ENCODE results near the gene ACVR2A.
A peak's percentile ranks its signal among the peaks of the same experiment; 100 is the strongest.

The ACVR2A gene

DNA sequence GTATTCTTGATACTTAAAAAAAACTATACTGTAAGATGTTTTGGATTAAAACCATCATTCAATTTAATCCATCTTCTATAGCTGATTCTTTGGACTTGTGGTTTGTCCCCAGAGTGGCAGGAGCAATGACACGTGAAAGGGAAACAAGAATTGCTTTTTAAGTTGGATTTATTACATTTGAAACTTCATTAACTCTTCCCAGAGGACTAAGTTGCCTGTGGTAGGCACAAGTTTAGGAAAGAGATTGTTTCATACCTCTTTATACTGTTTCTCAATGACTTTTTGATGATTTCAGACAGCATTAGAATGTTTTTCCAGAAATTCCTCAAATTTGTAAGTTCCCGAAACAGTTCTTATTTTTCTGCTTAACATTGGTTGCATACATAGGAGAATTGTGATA, 41.3 kb downstream of the ACVR2A start:
- no peak for DNase-seq (ENCODE audit: low read depth)
- no peak overlapping the region for H3K4me3 ChIP-seq (ENCODE audit: low read length)
- TF ChIP-seq, protein P1, sequence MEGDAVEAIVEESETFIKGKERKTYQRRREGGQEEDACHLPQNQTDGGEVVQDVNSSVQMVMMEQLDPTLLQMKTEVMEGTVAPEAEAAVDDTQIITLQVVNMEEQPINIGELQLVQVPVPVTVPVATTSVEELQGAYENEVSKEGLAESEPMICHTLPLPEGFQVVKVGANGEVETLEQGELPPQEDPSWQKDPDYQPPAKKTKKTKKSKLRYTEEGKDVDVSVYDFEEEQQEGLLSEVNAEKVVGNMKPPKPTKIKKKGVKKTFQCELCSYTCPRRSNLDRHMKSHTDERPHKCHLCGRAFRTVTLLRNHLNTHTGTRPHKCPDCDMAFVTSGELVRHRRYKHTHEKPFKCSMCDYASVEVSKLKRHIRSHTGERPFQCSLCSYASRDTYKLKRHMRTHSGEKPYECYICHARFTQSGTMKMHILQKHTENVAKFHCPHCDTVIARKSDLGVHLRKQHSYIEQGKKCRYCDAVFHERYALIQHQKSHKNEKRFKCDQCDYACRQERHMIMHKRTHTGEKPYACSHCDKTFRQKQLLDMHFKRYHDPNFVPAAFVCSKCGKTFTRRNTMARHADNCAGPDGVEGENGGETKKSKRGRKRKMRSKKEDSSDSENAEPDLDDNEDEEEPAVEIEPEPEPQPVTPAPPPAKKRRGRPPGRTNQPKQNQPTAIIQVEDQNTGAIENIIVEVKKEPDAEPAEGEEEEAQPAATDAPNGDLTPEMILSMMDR (conservative IDR thresholded peaks at IDR 0.05; ENCODE audit: low read depth, low read length) = no peak

DNA sequence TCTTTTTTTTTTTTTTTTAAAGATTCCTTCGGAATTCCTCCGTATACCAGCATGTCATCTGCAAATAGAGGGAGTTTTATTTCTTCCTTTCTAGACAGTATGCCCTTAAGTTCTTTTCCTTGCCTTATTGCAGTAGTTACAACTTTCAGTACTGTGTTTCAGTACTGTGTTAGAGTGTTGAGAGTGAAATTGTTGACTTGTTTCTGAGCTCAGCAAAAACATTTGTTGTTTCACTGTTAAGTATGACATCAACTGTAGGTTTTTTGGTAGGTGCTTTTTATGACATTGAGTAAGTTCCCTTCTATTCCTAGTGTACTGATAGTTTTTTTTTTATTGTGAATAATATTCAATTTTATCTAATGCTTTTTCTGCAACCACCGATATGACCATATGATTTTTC, 43.9 kb downstream of the ACVR2A start:
- TF ChIP-seq, protein P1 (conservative IDR thresholded peaks at IDR 0.05; ENCODE audit: low read depth, low read length) = no peak

DNA sequence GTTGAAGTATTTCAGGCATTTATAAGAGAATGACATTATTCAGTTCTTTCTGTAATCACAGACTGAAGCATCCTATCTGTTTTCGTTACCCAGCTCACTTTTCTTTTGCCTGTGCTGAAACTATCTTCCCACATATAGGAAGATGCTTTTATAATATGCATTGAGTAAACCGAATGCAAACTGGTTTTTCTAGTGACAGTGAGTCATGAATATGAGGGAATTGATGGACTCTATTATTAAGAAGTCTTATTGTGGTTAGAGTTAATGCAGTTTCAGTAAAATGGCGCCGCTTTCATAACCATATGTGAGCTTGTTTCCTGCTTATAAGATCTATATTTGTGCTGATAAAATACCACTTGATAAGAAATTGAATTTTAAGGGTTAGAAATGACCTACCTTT, 59.2 kb downstream of the ACVR2A start:
- no peak overlapping the region for H3K4me3 ChIP-seq (ENCODE audit: low read length)
- no peak for DNase-seq (ENCODE audit: low read depth)
- TF ChIP-seq, protein P1 (conservative IDR thresholded peaks at IDR 0.05; ENCODE audit: low read depth, low read length) = no peak

More for the DNA sequence above, 43.9 kb downstream of the ACVR2A start:
- no peak overlapping the region for H3K4me3 ChIP-seq (ENCODE audit: low read length)
- DNase-seq (ENCODE audit: low read depth) = no peak

DNA sequence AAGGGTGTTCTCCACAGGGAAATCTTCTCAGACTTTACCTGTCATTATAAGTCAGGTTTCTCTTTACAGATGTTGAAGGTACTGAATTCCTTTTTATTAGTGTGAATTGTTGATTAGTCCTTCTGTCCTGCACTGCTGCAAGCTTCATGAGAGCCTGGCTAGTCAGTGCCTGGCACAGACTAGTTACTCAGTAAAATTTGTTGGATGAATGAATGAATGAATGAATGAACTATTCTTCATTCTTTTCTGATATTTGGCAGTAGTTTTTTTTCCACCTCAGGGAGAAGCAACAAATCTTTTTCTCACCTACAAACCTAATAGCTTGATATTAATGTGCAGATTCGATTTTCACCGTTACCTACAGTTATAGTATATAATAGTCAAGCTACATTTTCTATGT, 64.3 kb downstream of the ACVR2A start:
- DNase-seq (ENCODE audit: low read depth) = no peak
- no peak overlapping the region for H3K4me3 ChIP-seq (ENCODE audit: low read length)
- TF ChIP-seq, protein P1 (conservative IDR thresholded peaks at IDR 0.05; ENCODE audit: low read depth, low read length) = no peak

DNA sequence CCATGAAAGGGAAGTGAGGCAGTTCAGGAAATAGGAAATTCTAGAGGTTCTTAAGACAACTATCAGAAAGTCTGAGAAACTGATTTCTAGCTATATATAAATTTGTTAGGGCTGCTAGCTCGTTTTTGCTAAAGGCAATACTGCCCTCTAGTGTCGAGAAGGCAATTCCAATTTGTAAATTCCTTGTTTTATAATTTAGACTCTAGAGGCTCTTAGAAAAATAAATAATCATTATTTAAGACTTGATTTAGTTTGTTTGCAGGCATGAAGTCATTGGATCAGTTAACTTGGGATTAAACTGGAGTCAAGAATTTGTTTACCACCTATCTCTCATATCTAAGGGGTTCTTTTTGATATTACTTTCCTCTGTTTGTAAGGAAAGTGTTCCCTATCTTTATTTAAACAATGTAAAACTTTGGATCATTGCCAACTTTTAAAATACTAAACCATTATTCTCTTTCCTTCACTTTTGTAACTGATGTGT, 66.2 kb downstream of the ACVR2A start:
- H3K4me3 ChIP-seq (ENCODE audit: low read length) = no peak overlapping the region
- peak; percentile 36 for DNase-seq (ENCODE audit: low read depth)
- TF ChIP-seq, protein P1 (conservative IDR thresholded peaks at IDR 0.05; ENCODE audit: low read depth, low read length) = peak; percentile 63

DNA sequence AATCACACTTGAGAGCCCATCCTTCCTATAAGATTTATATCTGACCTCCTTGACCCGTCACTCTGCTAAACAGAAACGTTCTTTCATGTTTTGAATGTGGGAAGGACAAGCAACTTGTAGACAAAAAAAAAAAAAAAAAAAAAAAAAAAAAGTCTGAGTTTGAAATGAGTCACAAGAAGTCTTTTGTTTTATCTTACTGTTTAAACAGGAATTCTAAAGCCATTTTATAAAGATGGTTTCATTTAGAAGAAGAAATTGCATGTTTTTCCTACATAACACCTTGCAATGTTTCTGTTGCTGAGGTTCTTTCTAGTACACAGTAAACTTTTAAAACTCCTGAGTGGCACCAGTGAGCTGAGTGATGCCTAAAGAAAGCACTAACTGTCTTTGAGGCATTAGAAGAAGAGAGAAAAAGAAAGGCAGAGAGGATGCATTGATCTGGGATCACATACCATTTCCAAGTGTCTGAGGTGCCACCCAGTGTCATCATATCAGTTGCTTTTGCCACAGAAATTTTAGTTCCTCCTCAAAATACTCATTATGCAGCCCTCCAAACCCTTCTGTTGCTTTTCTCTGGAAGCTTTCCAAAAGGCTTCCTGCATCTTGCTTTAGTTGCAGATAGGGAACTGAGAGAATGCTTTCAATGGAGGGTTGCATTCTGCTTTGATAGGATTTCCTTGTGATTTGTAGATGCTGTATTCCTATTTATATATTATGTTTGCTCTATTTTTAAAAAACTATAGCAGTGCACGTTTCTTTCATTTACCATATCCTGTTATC, 69.1 kb downstream of the ACVR2A start:
- no peak for DNase-seq (ENCODE audit: low read depth)
- H3K4me3 ChIP-seq (ENCODE audit: low read length) = no peak overlapping the region
- TF ChIP-seq, protein P1 (conservative IDR thresholded peaks at IDR 0.05; ENCODE audit: low read depth, low read length) = no peak

DNA sequence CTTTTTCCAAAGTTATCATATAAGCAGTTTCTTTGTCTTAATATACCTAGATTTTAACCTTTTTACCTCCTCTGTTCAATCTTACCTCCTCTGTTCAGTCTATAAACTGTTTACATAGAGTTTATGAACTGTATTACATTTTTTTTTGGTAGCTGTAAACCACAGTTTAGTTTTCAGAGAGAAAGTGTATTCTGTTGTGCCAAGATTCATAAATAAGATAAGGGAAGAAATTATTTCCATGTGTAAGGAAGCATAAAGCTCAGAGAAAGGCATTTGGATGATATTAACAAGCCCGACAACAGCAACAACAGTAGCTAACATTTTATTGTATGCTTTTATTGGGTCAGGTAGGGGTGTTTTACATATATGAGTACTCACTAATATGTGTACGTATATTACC, 71.2 kb downstream of the ACVR2A start:
- no peak for DNase-seq (ENCODE audit: low read depth)
- TF ChIP-seq, protein P1 (conservative IDR thresholded peaks at IDR 0.05; ENCODE audit: low read depth, low read length) = no peak
- no peak overlapping the region for H3K4me3 ChIP-seq (ENCODE audit: low read length)
